HepG2 (cell line): ENCODE measurements around the gene STC2. TPM values are rescaled to one million over a fixed set of nuclear protein-coding genes. Genes with fewer than 3 reads are reported as not detected.

Source experiments
- AKNA ChIP-seq: sonication (generic); formaldehyde crosslinking; IDR thresholded peaks from 2 replicates; pipeline ENCODE4 v1.4.0; 2020; ENCODE audit warnings: missing genetic modification reagents, borderline replicate concordance
- BRF2 ChIP-seq: sonication (generic); formaldehyde crosslinking; IDR thresholded peaks from 2 replicates; pipeline ENCODE4 v1.8.1; 2022; ENCODE audit warnings: mild to moderate bottlenecking, missing genetic modification reagents
- DMTF1 ChIP-seq: sonication (generic); formaldehyde crosslinking; IDR thresholded peaks from 2 replicates; pipeline ENCODE4 v1.4.0; 2020; ENCODE audit warnings: mild to moderate bottlenecking, missing genetic modification reagents
- GATA4 ChIP-seq: sonication (generic); IDR thresholded peaks from 2 replicates; pipeline ENCODE4 v1.6.1; 2016; ENCODE audit warnings: antibody characterized with exemption, low read depth, borderline replicate concordance
- KMT2A ChIP-seq: sonication (generic); formaldehyde crosslinking; IDR thresholded peaks from 2 replicates; pipeline ENCODE4 v1.4.0; 2020; ENCODE audit warnings: missing genetic modification reagents
- NFYC ChIP-seq: IDR thresholded peaks from 2 replicates; pipeline ENCODE4 v1.6.1; 2016; ENCODE audit warnings: missing genetic modification reagents, missing compliant biosample characterization
- NKX3-1 ChIP-seq: sonication (generic); formaldehyde crosslinking; IDR thresholded peaks from 2 replicates; pipeline ENCODE4 v1.5.0; 2020; ENCODE audit warnings: missing genetic modification reagents
- SRSF9 ChIP-seq: fragments of 200-400 bp; formaldehyde crosslinking; IDR thresholded peaks from 2 replicates; pipeline ENCODE4 v1.6.1; 2018; ENCODE audit warnings: borderline replicate concordance, mild to moderate bottlenecking, low read depth, low read length; ENCODE audit not compliant: insufficient read depth, poor library complexity, severe bottlenecking
- TMF1 ChIP-seq: sonication (generic); formaldehyde crosslinking; IDR thresholded peaks from 2 replicates; pipeline ENCODE4 v1.8.1; 2022; ENCODE audit warnings: low read depth, missing genetic modification reagents
- ZFYVE20 ChIP-seq: sonication (generic); formaldehyde crosslinking; IDR thresholded peaks from 2 replicates; pipeline ENCODE4 v1.8.0; 2023; ENCODE audit warnings: low read depth, mild to moderate bottlenecking, moderate library complexity, missing genetic modification reagents, borderline replicate concordance
- ZIK1 ChIP-seq: sonication (generic); formaldehyde crosslinking; IDR thresholded peaks from 2 replicates; pipeline ENCODE4 v1.5.0; 2020; ENCODE audit warnings: mild to moderate bottlenecking, low read depth, missing genetic modification reagents, borderline replicate concordance
- ZNF180 ChIP-seq: sonication (generic); formaldehyde crosslinking; IDR thresholded peaks from 2 replicates; pipeline ENCODE4 v1.4.0; 2020; ENCODE audit warnings: low read depth, missing genetic modification reagents, borderline replicate concordance
- ZNF33A ChIP-seq: sonication (generic); formaldehyde crosslinking; IDR thresholded peaks from 2 replicates; pipeline ENCODE4 v1.5.1; 2020; ENCODE audit warnings: missing genetic modification reagents, mild to moderate bottlenecking, moderate library complexity, borderline replicate concordance
- ZNF670 ChIP-seq: sonication (generic); formaldehyde crosslinking; IDR thresholded peaks from 2 replicates; pipeline ENCODE4 v1.8.0; 2022; ENCODE audit warnings: mild to moderate bottlenecking, missing genetic modification reagents, borderline replicate concordance
- ZNF703 ChIP-seq: sonication (generic); formaldehyde crosslinking; IDR thresholded peaks from 2 replicates; pipeline ENCODE4 v1.5.1; 2020; ENCODE audit warnings: missing genetic modification reagents, mild to moderate bottlenecking, moderate library complexity, borderline replicate concordance
- polyA plus RNA-seq, 8 experiments: library from polyadenylated mRNA; depleted of rRNA in 3 of 8; stranded (reverse) in 7 of 8; unstranded in 1 of 8; fragments of >200 nt; fragmentation: Illumina TruSeq in 4 of 8; extraction: Trizol in 4 of 8; gene quantifications; 2 replicates each; pipeline versions ENCODE4 v1.2.1 to v1.2.3, GENCODE V29; 2011 to 2016; ENCODE audit warnings: low read depth in 4 of 8, missing spikeins in 1 of 8, mixed read lengths in 1 of 8; ENCODE audit not compliant: insufficient read depth in 1 of 8
- total RNA-seq, 5 experiments: library from RNA; depleted of rRNA; stranded (reverse); fragments of >200 nt; fragmentation: Illumina TruSeq; extraction: Trizol; gene quantifications; 2 replicates each; pipeline ENCODE4 v1.2.3, GENCODE V29; 2016; ENCODE audit warnings: low read depth in 1 of 5

STC2 gene
- total and polyA plus RNA-seq, 2 of the 13 experiments (the other 11 are each of a cell fraction or from before 2014, with no cell fraction given) = 27.1 to 69.2 TPM

- no peak for TF ChIP-seq SRSF9
- no peak for TF ChIP-seq DMTF1 (CRISPR knock-in tag)
- TF ChIP-seq ZNF33A (CRISPR knock-in tag) = no peak
- no peak for TF ChIP-seq GATA4
- no peak for TF ChIP-seq BRF2 (CRISPR knock-in tag)
- peak; percentile 39; the same call in 1 of the 2 replicates for TF ChIP-seq ZNF670 (CRISPR knock-in tag)
- TF ChIP-seq AKNA = no peak
- TF ChIP-seq ZIK1 (CRISPR knock-in tag) = 0 out of 2 replicates have a peak, but pooled peaks have one; percentile 33
- peak; percentile 67; the same call in 1 of the 2 replicates for TF ChIP-seq KMT2A (CRISPR knock-in tag)
- no peak for TF ChIP-seq ZFYVE20 (CRISPR knock-in tag)
- peak; percentile 20; the same call in 1 of the 2 replicates for TF ChIP-seq NFYC
- TF ChIP-seq NKX3-1 = no peak
- no peak for TF ChIP-seq ZNF180 (CRISPR knock-in tag)
- no peak for TF ChIP-seq ZNF703 (CRISPR knock-in tag)
- no peak for TF ChIP-seq TMF1 (CRISPR knock-in tag)
Measured at GRCh38 chr5:173293817-173294672, 34.2 kb downstream of the STC2 start (continued).
